H9 (cell line): Measurements from ENCODE around the gene WFDC2. TPM values are rescaled to one million over a fixed set of nuclear protein-coding genes. Genes with fewer than 3 reads are reported as not detected.

Experiments used
- DNase-seq: peaks from one replicate; pipeline ENCODE4 v3.0.0-alpha.2; 2017
- H2AFZ ChIP-seq: one replicate; pipeline ENCODE4 v1.6.1; 2013; ENCODE audit warnings: mild to moderate bottlenecking, low read length, control low read depth, moderate library complexity
- H2AK5ac ChIP-seq: 2 replicates; pipeline ENCODE4 v1.6.1; 2013; ENCODE audit warnings: low read length, control low read depth, mixed read lengths; ENCODE audit not compliant: insufficient read length
- H2BK120ac ChIP-seq: one replicate; pipeline ENCODE4 v1.6.1; 2013; ENCODE audit warnings: low read depth, mild to moderate bottlenecking, low read length, control low read depth, inconsistent platforms; ENCODE audit not compliant: poor library complexity, severe bottlenecking
- H2BK12ac ChIP-seq: 2 replicates; pipeline ENCODE4 v1.6.1; 2013; ENCODE audit warnings: low read length, control low read depth, mixed read lengths, low read depth; ENCODE audit not compliant: insufficient read length
- H2BK15ac ChIP-seq: 2 replicates; pipeline ENCODE4 v1.6.1; 2013; ENCODE audit warnings: low read depth, low read length, control low read depth
- H2BK20ac ChIP-seq: one replicate; pipeline ENCODE4 v1.6.1; 2013; ENCODE audit warnings: low read depth, mild to moderate bottlenecking, low read length, control low read depth, inconsistent platforms; ENCODE audit not compliant: poor library complexity, severe bottlenecking
- H2BK5ac ChIP-seq: 2 replicates; pipeline ENCODE4 v1.6.1; 2013; ENCODE audit warnings: low read length, control low read depth, mixed read lengths; ENCODE audit not compliant: insufficient read length
- H3K14ac ChIP-seq: 2 replicates; pipeline ENCODE4 v1.6.1; 2013; ENCODE audit warnings: low read length, control low read depth; ENCODE audit not compliant: insufficient read depth
- H3K18ac ChIP-seq: 2 replicates; pipeline ENCODE4 v1.6.1; 2013; ENCODE audit warnings: low read depth, mild to moderate bottlenecking, mixed read lengths, low read length, control low read depth; ENCODE audit not compliant: insufficient read length
- H3K23ac ChIP-seq: 2 replicates; pipeline ENCODE4 v1.6.1; 2013; ENCODE audit warnings: low read length, control low read depth, mixed read lengths, low read depth; ENCODE audit not compliant: insufficient read length
- H3K23me2 ChIP-seq: 2 replicates; pipeline ENCODE4 v1.6.1; 2013; ENCODE audit warnings: low read depth, mild to moderate bottlenecking, mixed read lengths, low read length, control low read depth; ENCODE audit not compliant: insufficient read length, poor library complexity, severe bottlenecking
- H3K27ac ChIP-seq: 2 replicates; pipeline ENCODE4 v1.5.1; 2013; ENCODE audit warnings: low read length, control low read depth, mixed read lengths, low read depth; ENCODE audit not compliant: insufficient read length
- H3K27me3 ChIP-seq: 2 replicates; pipeline ENCODE4 v1.6.1; 2013; ENCODE audit warnings: low read length, control low read depth, inconsistent platforms; ENCODE audit not compliant: insufficient read depth
- H3K4ac ChIP-seq: 2 replicates; pipeline ENCODE4 v1.6.1; 2013; ENCODE audit warnings: low read depth, mild to moderate bottlenecking, control low read depth, inconsistent platforms, low read length, moderate library complexity
- H3K4me1 ChIP-seq: 2 replicates; pipeline ENCODE4 v1.6.1; 2013; ENCODE audit warnings: low read length, control low read depth, inconsistent platforms; ENCODE audit not compliant: insufficient read depth
- H3K4me2 ChIP-seq: 2 replicates; pipeline ENCODE4 v1.6.1; 2013; ENCODE audit warnings: low read length, control low read depth, mixed read lengths; ENCODE audit not compliant: insufficient read length, insufficient read depth
- H3K56ac ChIP-seq: 2 replicates; pipeline ENCODE4 v1.6.1; 2013; ENCODE audit warnings: low read depth, mild to moderate bottlenecking, mixed read lengths, low read length, control low read depth; ENCODE audit not compliant: insufficient read length
- H3K79me1 ChIP-seq: 2 replicates; pipeline ENCODE4 v1.6.1; 2013; ENCODE audit warnings: low read depth, mild to moderate bottlenecking, moderate library complexity, low read length, control low read depth, inconsistent platforms; ENCODE audit not compliant: insufficient read depth, poor library complexity, severe bottlenecking
- H3K79me2 ChIP-seq: 2 replicates; pipeline ENCODE4 v1.6.1; 2013; ENCODE audit warnings: low read length, control low read depth, inconsistent platforms; ENCODE audit not compliant: insufficient read depth
- H3K9ac ChIP-seq: 2 replicates; pipeline ENCODE4 v1.6.1; 2013; ENCODE audit warnings: low read length, control low read depth, mixed read lengths; ENCODE audit not compliant: insufficient read length; ENCODE audit errors: extremely low read depth
- H3K9me3 ChIP-seq: one replicate; pipeline ENCODE4 v1.6.1; 2013; ENCODE audit warnings: low read depth, low read length, inconsistent platforms; ENCODE audit not compliant: control insufficient read depth
- H3T11ph ChIP-seq: one replicate; pipeline ENCODE4 v1.6.1; 2013; ENCODE audit warnings: mild to moderate bottlenecking, low read length, control low read depth, inconsistent platforms
- H4K20me1 ChIP-seq: one replicate; pipeline ENCODE4 v1.6.1; 2013; ENCODE audit not compliant: control insufficient read depth, insufficient read length, insufficient read depth
- H4K5ac ChIP-seq: 2 replicates; pipeline ENCODE4 v1.6.1; 2013; ENCODE audit warnings: low read depth, mild to moderate bottlenecking, mixed read lengths, low read length, control low read depth; ENCODE audit not compliant: insufficient read length
- H4K8ac ChIP-seq: replicated peaks from 2 replicates; pipeline ENCODE4 v1.6.1; 2013; ENCODE audit warnings: low read length, control low read depth, mixed read lengths, low read depth; ENCODE audit not compliant: insufficient read length
- H4K91ac ChIP-seq: 2 replicates; pipeline ENCODE4 v1.6.1; 2013; ENCODE audit warnings: low read depth, mild to moderate bottlenecking, moderate library complexity, mixed read lengths, low read length, control low read depth; ENCODE audit not compliant: insufficient read length
- H3K27ac Mint-ChIP-seq, 3 experiments: 2 replicates in 2 of 3; 3 replicates in 1 of 3; pipeline ENCODE4 v1.8.0; 2020 to 2021; ENCODE audit warnings: mixed read lengths in 3 of 3, mild to moderate bottlenecking in 1 of 3, moderate library complexity in 1 of 3
- H3K27me3 Mint-ChIP-seq: 2 replicates; pipeline ENCODE4 v1.8.0; 2021; ENCODE audit warnings: low read depth, mild to moderate bottlenecking, moderate library complexity, mixed read lengths
- H3K36me3 Mint-ChIP-seq, 3 experiments: 2 replicates in 2 of 3; 3 replicates in 1 of 3; pipeline ENCODE4 v1.8.0; 2020 to 2021; ENCODE audit warnings: low read depth in 3 of 3, mixed read lengths in 3 of 3; ENCODE audit not compliant: insufficient read depth in 1 of 3
- H3K4me1 Mint-ChIP-seq, 2 experiments: 2 replicates each; pipeline ENCODE4 v1.8.0; 2020; ENCODE audit warnings: mixed read lengths in 2 of 2
- H3K4me3 Mint-ChIP-seq, 2 experiments: 2 replicates in 1 of 2; 3 replicates in 1 of 2; pipeline ENCODE4 v1.8.0; 2020 to 2021; ENCODE audit warnings: mild to moderate bottlenecking in 2 of 2, mixed read lengths in 2 of 2, moderate library complexity in 1 of 2
- H3K9me3 Mint-ChIP-seq, 2 experiments: 2 replicates in 1 of 2; 3 replicates in 1 of 2; pipeline ENCODE4 v1.8.0; 2020; ENCODE audit warnings: mild to moderate bottlenecking in 2 of 2, mixed read lengths in 2 of 2, moderate library complexity in 1 of 2
- CTCF ChIP-seq: fragments of 200-600 bp; sonication (generic); conservative IDR thresholded peaks from 3 replicates; pipeline ENCODE4 v1.8.0; 2021; ENCODE audit warnings: antibody characterized with exemption, mild to moderate bottlenecking
- WGBS: extraction: QIAGEN DNeasy Blood & Tissue Kit; methylation state at CpG from one replicate; pipeline ENCODE4 v1.1.7; 2013; ENCODE audit warnings: missing lambda C conversion rate, low lambda C conversion rate, mixed read lengths; ENCODE audit not compliant: insufficient read length; ENCODE audit errors: extremely low coverage; 5-methylcytosine and 5-hydroxymethylcytosine counted together
- total RNA-seq: library from RNA; stranded (reverse); gene quantifications from 2 replicates; pipeline ENCODE4 v1.2.1, GENCODE V29; 2021

Gene WFDC2
- total RNA-seq, 1 experiment from 2014 or later, result 57.1 TPM

DNA sequence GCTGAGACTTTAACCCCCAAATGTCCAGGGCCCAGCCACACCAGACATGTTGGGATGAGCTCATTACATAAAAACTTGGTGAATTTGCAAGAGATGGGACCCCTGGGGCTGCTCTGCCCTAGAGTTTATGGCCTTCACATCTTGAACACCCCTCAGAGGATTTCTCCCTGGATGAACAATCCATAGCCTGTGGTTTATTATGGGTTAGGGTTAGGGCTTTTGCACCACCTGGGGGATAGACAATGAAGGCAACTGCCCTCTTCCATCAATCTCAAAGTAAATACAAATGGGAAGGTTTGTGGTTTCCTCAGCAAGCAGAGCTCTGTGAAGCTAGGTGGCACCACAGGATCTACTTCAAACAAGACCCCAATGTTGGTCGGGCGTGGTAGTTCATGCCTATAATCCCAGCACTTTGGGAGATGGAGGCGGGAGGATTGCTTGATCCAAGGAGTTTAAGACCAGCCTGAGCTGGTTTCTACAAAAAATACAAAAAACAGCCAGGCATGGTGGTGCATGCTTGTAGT is 28.5 kb downstream of the WFDC2 start:
- Histone ChIP-seq H3K79me1 (no peaks in the 10 kb centered on the region), H3K23me2 (no peaks in the 10 kb centered on the region), H4K20me1 (no peaks in the 10 kb centered on the region), H4K5ac (no peak overlapping the region), H2BK20ac (no peak overlapping the region), H4K91ac (no peak overlapping the region), H3K27me3 (no peaks in the 10 kb centered on the region), H3K4me2 (no peak overlapping the region), H3K18ac (no peak overlapping the region), H3K9me3 (no peaks in the 10 kb centered on the region), H2BK5ac (no peak overlapping the region), H2BK12ac (no peak overlapping the region), H3K4me1 (no peaks in the 10 kb centered on the region), H2AK5ac (no peak overlapping the region), H3K27ac (no peak overlapping the region), H3K56ac (no peak overlapping the region), H3K79me2 (no peaks in the 10 kb centered on the region), H2AFZ (no peak overlapping the region), H3K9ac (no peak overlapping the region), H3T11ph (no peak overlapping the region), H3K4ac (no peak overlapping the region), H3K14ac (no peak overlapping the region), H2BK120ac (no peak overlapping the region), H4K8ac (no peak overlapping the region), H2BK15ac (no peak overlapping the region), H3K23ac (no peak overlapping the region)
- Mint-ChIP-seq H3K4me1 (peaks cover 6 to 7% of the 10 kb centered on the region in 2 experiments), H3K4me3 (no peak overlapping the region), H3K36me3 (no peaks in the 10 kb centered on the region), H3K27ac (no peak overlapping the region), H3K27me3 (peaks cover 7% of the 10 kb centered on the region), H3K9me3 (no peaks in the 10 kb centered on the region)
- TF ChIP-seq CTCF, result peak; percentile 26; the same call in 1 of the 3 replicates
- no CpG with 5 or more reads among the region's 3 CpGs for WGBS
- no peak for DNase-seq
